Osteocyte (in vitro differentiated cells): ENCODE data around the gene SMIM36. TPM values are rescaled to one million over a fixed set of nuclear protein-coding genes. Genes with fewer than 3 reads are reported as not detected.

Source experiments
- DNase-seq: peaks from one replicate; pipeline ENCODE4 v3.0.0; 2021; ENCODE audit warnings: mixed read lengths; ENCODE audit not compliant: unreplicated experiment; ENCODE audit errors: extremely low spot score
- H3K27ac Mint-ChIP-seq: one replicate; pipeline ENCODE4 v1.8.0; 2021; ENCODE audit warnings: mild to moderate bottlenecking, mixed read lengths; ENCODE audit not compliant: unreplicated experiment
- H3K27me3 Mint-ChIP-seq: one replicate; pipeline ENCODE4 v1.8.0; 2021; ENCODE audit warnings: mixed read lengths; ENCODE audit not compliant: unreplicated experiment
- H3K36me3 Mint-ChIP-seq: one replicate; pipeline ENCODE4 v1.8.0; 2021; ENCODE audit warnings: mixed read lengths; ENCODE audit not compliant: unreplicated experiment
- H3K4me1 Mint-ChIP-seq: one replicate; pipeline ENCODE4 v1.8.0; 2021; ENCODE audit warnings: mixed read lengths; ENCODE audit not compliant: unreplicated experiment
- H3K4me3 Mint-ChIP-seq: one replicate; pipeline ENCODE4 v1.8.0; 2021; ENCODE audit warnings: mild to moderate bottlenecking, moderate library complexity, mixed read lengths; ENCODE audit not compliant: unreplicated experiment
- H3K9me3 Mint-ChIP-seq: one replicate; pipeline ENCODE4 v1.8.0; 2021; ENCODE audit warnings: mixed read lengths; ENCODE audit not compliant: unreplicated experiment
- total RNA-seq: library from RNA; stranded (reverse); gene quantifications from 2 replicates; pipeline ENCODE4 v1.2.1, GENCODE V29; 2021
- TF ChIP-seq, protein P1 (sequence below): fragments of 200-600 bp; sonication (generic); IDR thresholded peaks from 2 replicates; pipeline ENCODE4 v1.5.0; 2021; ENCODE audit warnings: antibody characterized with exemption, mild to moderate bottlenecking, moderate library complexity

Gene SMIM36
- total RNA-seq, 1 donor from 2014 or later, result not detected

GRCh38 chr17:55420776-55421178, 90.5 kb downstream of the SMIM36 start:
- peaks cover 3% of the 10 kb centered on the region for H3K9me3 Mint-ChIP-seq
- peak overlapping the region; percentile 9 for H3K27ac Mint-ChIP-seq
- TF ChIP-seq, protein P1, sequence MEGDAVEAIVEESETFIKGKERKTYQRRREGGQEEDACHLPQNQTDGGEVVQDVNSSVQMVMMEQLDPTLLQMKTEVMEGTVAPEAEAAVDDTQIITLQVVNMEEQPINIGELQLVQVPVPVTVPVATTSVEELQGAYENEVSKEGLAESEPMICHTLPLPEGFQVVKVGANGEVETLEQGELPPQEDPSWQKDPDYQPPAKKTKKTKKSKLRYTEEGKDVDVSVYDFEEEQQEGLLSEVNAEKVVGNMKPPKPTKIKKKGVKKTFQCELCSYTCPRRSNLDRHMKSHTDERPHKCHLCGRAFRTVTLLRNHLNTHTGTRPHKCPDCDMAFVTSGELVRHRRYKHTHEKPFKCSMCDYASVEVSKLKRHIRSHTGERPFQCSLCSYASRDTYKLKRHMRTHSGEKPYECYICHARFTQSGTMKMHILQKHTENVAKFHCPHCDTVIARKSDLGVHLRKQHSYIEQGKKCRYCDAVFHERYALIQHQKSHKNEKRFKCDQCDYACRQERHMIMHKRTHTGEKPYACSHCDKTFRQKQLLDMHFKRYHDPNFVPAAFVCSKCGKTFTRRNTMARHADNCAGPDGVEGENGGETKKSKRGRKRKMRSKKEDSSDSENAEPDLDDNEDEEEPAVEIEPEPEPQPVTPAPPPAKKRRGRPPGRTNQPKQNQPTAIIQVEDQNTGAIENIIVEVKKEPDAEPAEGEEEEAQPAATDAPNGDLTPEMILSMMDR, result no peak
- peak overlapping the region; percentile 84 for H3K4me3 Mint-ChIP-seq
- no peak for DNase-seq
- H3K27me3 Mint-ChIP-seq, result peaks cover 18% of the 10 kb centered on the region
- H3K4me1 Mint-ChIP-seq, result peaks cover 11% of the 10 kb centered on the region
- no peaks in the 10 kb centered on the region for H3K36me3 Mint-ChIP-seq

DNA sequence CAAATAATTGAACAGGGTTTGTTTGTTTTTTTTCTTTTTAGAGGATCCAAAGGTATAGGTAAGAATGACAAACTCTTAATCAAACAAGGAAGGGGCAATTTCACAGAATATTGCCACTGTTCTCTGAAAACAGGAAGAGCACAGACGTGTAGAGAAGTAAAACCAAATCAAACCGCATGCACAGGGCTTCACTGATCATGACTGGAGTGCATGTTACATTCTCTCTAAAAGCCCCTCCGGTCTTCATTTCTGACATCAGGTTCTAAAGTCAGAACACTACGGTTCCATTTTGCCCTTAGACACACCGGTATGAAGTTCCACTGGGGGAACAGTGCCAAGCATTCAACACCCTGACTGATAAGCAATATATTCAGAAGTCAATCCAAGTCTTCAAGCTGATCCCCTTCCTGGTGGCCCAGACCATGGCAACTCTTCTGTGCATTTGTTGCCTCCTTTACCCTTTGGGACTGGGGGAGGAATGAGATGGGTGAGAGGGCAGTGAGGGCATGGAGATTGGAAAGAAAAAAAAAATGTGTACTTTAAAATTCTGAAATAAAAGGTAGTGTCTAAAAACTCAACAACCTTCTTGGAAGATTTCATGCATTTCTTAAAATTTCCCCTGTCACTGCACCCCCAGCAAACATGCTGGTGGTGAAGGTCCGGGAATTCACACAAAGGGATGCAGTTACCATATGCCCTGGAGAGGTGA, 91.0 kb downstream of the SMIM36 start:
- Mint-ChIP-seq H3K27ac (peak overlapping the region; percentile 9), H3K9me3 (peaks cover 3% of the 10 kb centered on the region), H3K4me1 (peaks cover 11% of the 10 kb centered on the region), H3K36me3 (no peaks in the 10 kb centered on the region), H3K4me3 (peak overlapping the region; percentile 84), H3K27me3 (peaks cover 14% of the 10 kb centered on the region)
- no peak for DNase-seq
- TF ChIP-seq, protein P1, result no peak

GRCh38 chr17:55418369-55419268, 92.6 kb downstream of the SMIM36 start:
- no peaks in the 10 kb centered on the region for H3K36me3 Mint-ChIP-seq
- DNase-seq, result no peak
- H3K9me3 Mint-ChIP-seq, result peaks cover 3% of the 10 kb centered on the region
- H3K27ac Mint-ChIP-seq, result no peak overlapping the region
- H3K4me3 Mint-ChIP-seq, result no peak overlapping the region
- H3K4me1 Mint-ChIP-seq, result peaks cover 11% of the 10 kb centered on the region
- TF ChIP-seq, protein P1, result no peak
- no peaks in the 10 kb centered on the region for H3K27me3 Mint-ChIP-seq

DNA sequence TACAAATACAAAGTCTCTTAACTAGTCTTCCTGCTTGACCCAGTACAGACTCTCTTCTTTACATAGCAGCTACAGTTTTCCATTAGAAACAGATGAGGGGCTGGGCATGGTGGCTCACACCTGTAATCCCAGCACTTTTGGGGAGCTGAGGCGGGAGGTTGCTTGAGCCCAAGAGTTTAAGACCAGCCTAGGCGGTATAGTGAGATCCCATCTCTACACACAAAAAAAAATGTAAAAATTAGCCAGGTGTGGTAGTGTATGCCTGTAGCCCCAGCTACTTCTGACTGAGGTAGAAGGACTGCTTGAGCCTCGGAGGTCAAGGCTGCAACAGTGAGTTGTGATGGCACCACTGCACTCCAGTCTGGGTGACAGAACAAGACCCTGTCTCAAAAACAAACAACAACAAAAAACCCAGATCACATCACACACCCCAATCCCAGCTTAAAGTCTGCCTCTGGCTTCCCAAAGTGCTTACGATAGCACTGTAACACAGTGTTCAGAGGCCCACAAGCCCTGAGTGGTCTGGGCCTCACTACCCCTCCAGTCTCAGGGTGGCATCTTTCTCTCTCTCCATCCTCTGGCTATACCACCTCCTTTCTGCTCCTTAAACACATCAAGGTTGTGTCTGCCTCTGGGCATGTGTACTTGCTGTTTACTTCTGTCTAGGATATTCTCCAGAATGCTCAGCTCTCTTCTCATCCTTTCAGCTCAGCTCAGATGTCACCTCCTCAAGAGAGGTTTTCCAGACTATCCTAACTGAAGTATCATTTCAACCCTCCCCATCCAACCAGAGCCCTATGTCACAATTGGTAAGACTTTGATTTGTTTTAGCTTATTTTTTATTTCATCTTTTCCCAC, 93.6 kb downstream of the SMIM36 start:
- H3K27me3 Mint-ChIP-seq, result no peaks in the 10 kb centered on the region

More for the DNA sequence above, 93.6 kb downstream of the SMIM36 start:
- H3K36me3 Mint-ChIP-seq, result no peaks in the 10 kb centered on the region
- H3K27ac Mint-ChIP-seq, result no peak overlapping the region
- peaks cover 11% of the 10 kb centered on the region for H3K4me1 Mint-ChIP-seq
- no peak for DNase-seq
- TF ChIP-seq, protein P1, result no peak
- H3K4me3 Mint-ChIP-seq, result no peak overlapping the region
- H3K9me3 Mint-ChIP-seq, result peaks cover 3% of the 10 kb centered on the region
